ENCODE data around the gene CYFIP1. TPM values are rescaled to one million over a fixed set of nuclear protein-coding genes. Genes with fewer than 3 reads are reported as not detected.

The CYFIP1 gene
- total RNA-seq, 4 donors from 2014 or later: 88.0 to 92.5 (median 90.1) TPM

- Histone ChIP-seq H3K4me3 (no peak overlapping the region), H3K36me3 (peaks cover 9 to 88% (median 16%) of the 10 kb centered on the region in 3 donors), H3K4me1 (peaks cover 0 to 9% (median 6%) of the 10 kb centered on the region in 3 donors), H3K27ac (peak overlapping the region in 3 of 4 donors; percentile 27 to 46 (median 39)), H3K27me3 (no peaks in the 10 kb centered on the region), H3K9me3 (no peaks in the 10 kb centered on the region)
- TF ChIP-seq POLR2A (IDR thresholded peaks at IDR 0.05) (no peak), CTCF (IDR thresholded peaks at IDR 0.05) (no peak)
- intact Hi-C loops (cut with DNase I): no loop called here
- 35 to 54% methylated on average over 8 to 10 of the region's 10 CpGs for WGBS, 2 donors
- DNase-seq: no peak
Measured at GRCh38 chr15:22930782-22931484, 49.2 kb downstream of the CYFIP1 start.

GRCh38 chr15:22927761-22928160 lies 52.4 kb downstream of the CYFIP1 start:
- TF ChIP-seq POLR2A (IDR thresholded peaks at IDR 0.05) (no peak), CTCF (IDR thresholded peaks at IDR 0.05) (no peak)
- intact Hi-C loops (cut with DNase I): no loop called here
- Histone ChIP-seq H3K4me1 (peaks cover 0 to 9% (median 6%) of the 10 kb centered on the region in 3 donors), H3K4me3 (no peak overlapping the region), H3K27ac (no peak overlapping the region), H3K27me3 (no peaks in the 10 kb centered on the region), H3K9me3 (no peaks in the 10 kb centered on the region), H3K36me3 (peaks cover 7 to 92% (median 12%) of the 10 kb centered on the region in 3 donors)
- 90 to 98% methylated on average over 10 to 20 of the region's 25 CpGs for whole genome bisulfite sequencing, 2 donors
- no peak for DNase-seq

- Histone ChIP-seq H3K9me3 (no peaks in the 10 kb centered on the region), H3K4me3 (no peak overlapping the region), H3K27me3 (no peaks in the 10 kb centered on the region), H3K4me1 (peaks cover 0 to 10% (median under 1%) of the 10 kb centered on the region in 3 donors), H3K27ac (no peak overlapping the region), H3K36me3 (peaks cover 0 to 86% (median 0%) of the 10 kb centered on the region in 3 donors)
- TF ChIP-seq CTCF (IDR thresholded peaks at IDR 0.05) (no peak), POLR2A (IDR thresholded peaks at IDR 0.05) (no peak)
- no peak for DNase-seq
- intact Hi-C loops (cut with DNase I): no loop called here
- WGBS, 2 donors: 95 to 99% methylated on average over 16 to 17 of the region's 17 CpGs
Measured at GRCh38 chr15:22925875-22926274, 54.3 kb downstream of the CYFIP1 start.

GRCh38 chr15:22922003-22922402 lies 58.2 kb downstream of the CYFIP1 start:
- no peaks in the 10 kb centered on the region for H3K9me3 ChIP-seq
- TF ChIP-seq CTCF (IDR thresholded peaks at IDR 0.05) (no peak), POLR2A (IDR thresholded peaks at IDR 0.05) (no peak)
- no peak overlapping the region for H3K4me3 ChIP-seq
- peaks cover 0 to 86% (median 4%) of the 10 kb centered on the region in 3 donors for H3K36me3 ChIP-seq
- intact Hi-C loops (cut with DNase I): no loop called here
- peak overlapping the region in 1 of 4 donors; percentile 6 for H3K27ac ChIP-seq
- H3K27me3 ChIP-seq: no peaks in the 10 kb centered on the region
- no peak for DNase-seq
- 77 to 93% methylated on average over 3 to 5 of the region's 5 CpGs for WGBS, 2 donors
- H3K4me1 ChIP-seq: peaks cover 0 to 6% (median 0%) of the 10 kb centered on the region in 3 donors

- intact Hi-C loops (cut with DNase I): no loop called here
Measured at GRCh38 chr15:22919171-22919570, 61.0 kb downstream of the CYFIP1 start.

More at GRCh38 chr15:22919171-22919570, 61.0 kb downstream of the CYFIP1 start:
- Histone ChIP-seq H3K27me3 (no peaks in the 10 kb centered on the region), H3K4me3 (no peak overlapping the region), H3K4me1 (peaks cover 0 to 6% (median 0%) of the 10 kb centered on the region in 3 donors), H3K27ac (no peak overlapping the region), H3K9me3 (no peaks in the 10 kb centered on the region), H3K36me3 (peaks cover 8 to 86% (median 15%) of the 10 kb centered on the region in 3 donors)
- 54 to 57% methylated on average over 3 of the region's 3 CpGs for WGBS, 2 donors
- DNase-seq: no peak
- TF ChIP-seq POLR2A (IDR thresholded peaks at IDR 0.05) (no peak), CTCF (IDR thresholded peaks at IDR 0.05) (no peak)
